Activated CD4-positive, alpha-beta memory T cell treated with anti-CD3 and anti-CD28 coated beads, Interleukin-2, amount 10 ng/mL, durations not matched to agents 7 days and 5 days (primary cell): ENCODE data around the gene TBKBP1. TPM values are rescaled to one million over a fixed set of nuclear protein-coding genes. Genes with fewer than 3 reads are reported as not detected.

Experiments
- CTCF ChIA-PET: fragments of 350-600 bp; sonication (Branson Sonifier 250); formaldehyde crosslinking; loops from one replicate; lab custom pipeline; 2021; ENCODE audit warnings: antibody characterized with exemption, inconsistent platforms; lab: Charles Lee
- POLR2A ChIA-PET: fragments of 350-600 bp; sonication (Branson Sonifier 250); formaldehyde crosslinking; loops from one replicate; lab custom pipeline; 2021; ENCODE audit warnings: antibody characterized with exemption; lab: Charles Lee
- DNase-seq: peaks from one replicate; pipeline ENCODE4 v3.0.0-alpha.2; 2020
- H3K27ac Mint-ChIP-seq: one replicate; pipeline ENCODE4 v1.8.0; 2021; ENCODE audit warnings: mild to moderate bottlenecking, mixed read lengths
- H3K27me3 Mint-ChIP-seq: one replicate; pipeline ENCODE4 v1.8.0; 2021; ENCODE audit warnings: mixed read lengths
- H3K36me3 Mint-ChIP-seq: one replicate; pipeline ENCODE4 v1.8.0; 2021; ENCODE audit warnings: low read depth, mixed read lengths
- H3K4me1 Mint-ChIP-seq: one replicate; pipeline ENCODE4 v1.8.0; 2021; ENCODE audit warnings: mixed read lengths
- H3K4me3 Mint-ChIP-seq: one replicate; pipeline ENCODE4 v1.8.0; 2021; ENCODE audit warnings: mild to moderate bottlenecking, mixed read lengths
- H3K9me3 Mint-ChIP-seq: one replicate; pipeline ENCODE4 v1.8.0; 2021; ENCODE audit warnings: mixed read lengths
- total RNA-seq, 2 experiments: library from RNA; stranded (reverse); gene quantifications; one replicate each; pipeline ENCODE4 v1.2.3, GENCODE V29; 2021

TBKBP1 gene
- total RNA-seq, 2 experiments from 2014 or later = 7.0 TPM

GRCh38 chr17:47708864-47709541 lies 15.0 kb downstream of the TBKBP1 start:
- no peak for DNase-seq
- Mint-ChIP-seq H3K27ac (no peak overlapping the region), H3K36me3 (no peaks in the 10 kb centered on the region), H3K4me1 (peaks cover 60% of the 10 kb centered on the region), H3K4me3 (no peak overlapping the region), H3K9me3 (no peaks in the 10 kb centered on the region), H3K27me3 (peaks cover 11% of the 10 kb centered on the region)
- ChIA-PET POLR2A (interaction anchor here (1.1 to 22.2 kb wide), 4 partner anchors 7 to 24 kb away, joined by 3 to 463 read pairs (median 110); partner anchors contain the start of gene TBX21), CTCF (interaction anchor here (0.8 to 1.4 kb wide), 3 partner anchors 10 to 24 kb away, joined by 5 to 7 read pairs (median 6); partner anchors contain the start of gene TBX21)

GRCh38 chr17:47709594-47709993 lies 15.6 kb downstream of the TBKBP1 start:
- DNase-seq = no peak
- H3K27ac Mint-ChIP-seq = no peak overlapping the region
- H3K36me3 Mint-ChIP-seq = no peaks in the 10 kb centered on the region
- H3K4me1 Mint-ChIP-seq = peaks cover 60% of the 10 kb centered on the region
- H3K4me3 Mint-ChIP-seq = no peak overlapping the region
- H3K9me3 Mint-ChIP-seq = no peaks in the 10 kb centered on the region
- ChIA-PET POLR2A (interaction anchor here (1.0 to 2.1 kb wide), 3 partner anchors 8 to 23 kb away, joined by 3 to 11 read pairs (median 3); no protein-coding TSS in a partner anchor), CTCF (interaction anchor here (0.8 to 1.2 kb wide), 3 partner anchors 9 to 23 kb away, joined by 4 to 6 read pairs (median 5); partner anchors contain the start of gene TBX21)
- peaks cover 11% of the 10 kb centered on the region for H3K27me3 Mint-ChIP-seq

- Mint-ChIP-seq H3K27ac (no peak overlapping the region), H3K9me3 (no peaks in the 10 kb centered on the region), H3K4me1 (peaks cover 60% of the 10 kb centered on the region), H3K4me3 (no peak overlapping the region), H3K36me3 (no peaks in the 10 kb centered on the region), H3K27me3 (peaks cover 14% of the 10 kb centered on the region)
- POLR2A ChIA-PET = interaction anchor here (2.1 to 8.5 kb wide), 3 partner anchors 7 to 21 kb away, joined by 9 to 210 read pairs (median 11); partner anchors contain the start of gene TBX21
- no peak for DNase-seq
- CTCF ChIA-PET = no interaction called here
Measured at GRCh38 chr17:47711366-47712099, 17.6 kb downstream of the TBKBP1 start.

- H3K4me1 Mint-ChIP-seq = peaks cover 60% of the 10 kb centered on the region
- ChIA-PET CTCF (interaction anchor here (0.9 to 1.4 kb wide), 2 partner anchors 10 to 20 kb away, joined by 3 to 4 read pairs; partner anchors contain the start of gene TBX21), POLR2A (interaction anchor here (2.4 to 8.5 kb wide), 2 partner anchors 8 to 20 kb away, joined by 9 to 210 read pairs; partner anchors contain the start of gene TBX21)
- peaks cover 14% of the 10 kb centered on the region for H3K27me3 Mint-ChIP-seq
- no peaks in the 10 kb centered on the region for H3K9me3 Mint-ChIP-seq
- no peak for DNase-seq
- H3K36me3 Mint-ChIP-seq = no peaks in the 10 kb centered on the region
- H3K4me3 Mint-ChIP-seq = no peak overlapping the region
- H3K27ac Mint-ChIP-seq = no peak overlapping the region
Measured at GRCh38 chr17:47712330-47713023, 18.5 kb downstream of the TBKBP1 start.

GRCh38 chr17:47713980-47714700 lies 20.2 kb downstream of the TBKBP1 start:
- Mint-ChIP-seq H3K27ac (peak overlapping the region; percentile 21), H3K27me3 (peaks cover 14% of the 10 kb centered on the region), H3K4me1 (peaks cover 73% of the 10 kb centered on the region), H3K9me3 (no peaks in the 10 kb centered on the region), H3K36me3 (no peaks in the 10 kb centered on the region), H3K4me3 (no peak overlapping the region)
- ChIA-PET POLR2A (interaction anchor here (1.0 to 8.5 kb wide), 6 partner anchors 10 to 22 kb away, joined by 3 to 210 read pairs (median 8); partner anchors contain the start of gene TBX21), CTCF (interaction anchor here (1.4 to 7.3 kb wide), 4 partner anchors 8 to 17 kb away, joined by 4 to 99 read pairs (median 8); no protein-coding TSS in a partner anchor)
- DNase-seq = no peak

- H3K27ac Mint-ChIP-seq = peak overlapping the region; percentile 59
- ChIA-PET CTCF (interaction anchor here (1.1 to 7.3 kb wide), 4 partner anchors 11 to 17 kb away, joined by 3 to 99 read pairs (median 8); no protein-coding TSS in a partner anchor), POLR2A (interaction anchor here (1.0 to 8.5 kb wide), 7 partner anchors 9 to 28 kb away, joined by 3 to 210 read pairs (median 4); partner anchors contain the start of gene TBX21)
- DNase-seq = peak; percentile 57
- peaks cover 76% of the 10 kb centered on the region for H3K4me1 Mint-ChIP-seq
- H3K4me3 Mint-ChIP-seq = no peak overlapping the region
- H3K9me3 Mint-ChIP-seq = no peaks in the 10 kb centered on the region
- no peaks in the 10 kb centered on the region for H3K36me3 Mint-ChIP-seq
- H3K27me3 Mint-ChIP-seq = peaks cover 14% of the 10 kb centered on the region
Measured at GRCh38 chr17:47714773-47715396, 20.9 kb downstream of the TBKBP1 start.

- CTCF ChIA-PET = interaction anchor here (1.1 to 7.3 kb wide), 4 partner anchors 14 to 18 kb away, joined by 3 to 99 read pairs (median 4); no protein-coding TSS in a partner anchor
- no peak overlapping the region for H3K4me3 Mint-ChIP-seq
Measured at GRCh38 chr17:47715669-47716325, 21.8 kb downstream of the TBKBP1 start.

GRCh38 chr17:47716375-47716774 lies 22.4 kb downstream of the TBKBP1 start:
- Mint-ChIP-seq H3K27me3 (peaks cover 14% of the 10 kb centered on the region), H3K9me3 (no peaks in the 10 kb centered on the region), H3K36me3 (no peaks in the 10 kb centered on the region), H3K27ac (no peak overlapping the region), H3K4me3 (no peak overlapping the region), H3K4me1 (peaks cover 91% of the 10 kb centered on the region)
- ChIA-PET CTCF (interaction anchor here (1.1 to 7.3 kb wide), 4 partner anchors 13 to 19 kb away, joined by 3 to 99 read pairs (median 14); no protein-coding TSS in a partner anchor), POLR2A (interaction anchor here (1.6 to 8.5 kb wide), 4 partner anchors 12 to 26 kb away, joined by 4 to 210 read pairs (median 22); partner anchors contain the start of gene TBX21)
- no peak for DNase-seq

More at GRCh38 chr17:47715669-47716325, 21.8 kb downstream of the TBKBP1 start:
- H3K36me3 Mint-ChIP-seq = no peaks in the 10 kb centered on the region
- no peaks in the 10 kb centered on the region for H3K9me3 Mint-ChIP-seq
- no peak overlapping the region for H3K27ac Mint-ChIP-seq
- H3K27me3 Mint-ChIP-seq = peaks cover 14% of the 10 kb centered on the region
- H3K4me1 Mint-ChIP-seq = peaks cover 85% of the 10 kb centered on the region
- POLR2A ChIA-PET = interaction anchor here (1.6 to 8.5 kb wide), 5 partner anchors 11 to 27 kb away, joined by 4 to 210 read pairs (median 12); partner anchors contain the start of gene TBX21
- no peak for DNase-seq

GRCh38 chr17:47717261-47717697 lies 23.3 kb downstream of the TBKBP1 start:
- ChIA-PET CTCF (interaction anchor here (1.2 to 7.3 kb wide), 6 partner anchors 10 to 25 kb away, joined by 3 to 99 read pairs (median 12); no protein-coding TSS in a partner anchor), POLR2A (interaction anchor here (1.6 to 8.5 kb wide), 3 partner anchors 13 to 22 kb away, joined by 6 to 210 read pairs (median 33); no protein-coding TSS in a partner anchor)
- peaks cover 13% of the 10 kb centered on the region for H3K27me3 Mint-ChIP-seq
- peaks cover 96% of the 10 kb centered on the region for H3K4me1 Mint-ChIP-seq
- no peaks in the 10 kb centered on the region for H3K36me3 Mint-ChIP-seq
- H3K4me3 Mint-ChIP-seq = no peak overlapping the region
- DNase-seq = peak; percentile 46
- H3K9me3 Mint-ChIP-seq = no peaks in the 10 kb centered on the region
- no peak overlapping the region for H3K27ac Mint-ChIP-seq

- no peaks in the 10 kb centered on the region for H3K9me3 Mint-ChIP-seq
- H3K27ac Mint-ChIP-seq = peak overlapping the region; percentile 78
- H3K4me3 Mint-ChIP-seq = peak overlapping the region; percentile 43
- ChIA-PET POLR2A (interaction anchor here (0.8 to 8.5 kb wide), 9 partner anchors 8 to 69 kb away, joined by 3 to 210 read pairs (median 4); partner anchors contain the start of genes KPNB1 and TBX21), CTCF (interaction anchor here (1.2 to 7.3 kb wide), 7 partner anchors 11 to 24 kb away, joined by 3 to 99 read pairs (median 17); partner anchors contain the start of genes TBKBP1 and TBX21)
- peaks cover 96% of the 10 kb centered on the region for H3K4me1 Mint-ChIP-seq
- peaks cover 10% of the 10 kb centered on the region for H3K27me3 Mint-ChIP-seq
- no peaks in the 10 kb centered on the region for H3K36me3 Mint-ChIP-seq
- no peak for DNase-seq
Measured at GRCh38 chr17:47717979-47718621, 24.1 kb downstream of the TBKBP1 start.
